HG02610 (cell line): ENCODE results near the gene CCDC88C.
"Not testable (repeated sequence)": the region's sequence is repeated elsewhere in the genome, so short reads cannot be mapped to it uniquely, and the experiment has no call there.

Source experiments
- ATAC-seq: cut with Tn5 transposase; IDR thresholded peaks from one replicate; pipeline ENCODE4 v1.9.1; 2021; ENCODE audit warnings: mild to moderate bottlenecking, moderate library complexity; ENCODE audit not compliant: unreplicated experiment

Gene CCDC88C

GRCh38 chr14:91274796-91275195 is 142.8 kb downstream of the CCDC88C start:
- no peak for ATAC-seq

- no peak for ATAC-seq
Measured at GRCh38 chr14:91273885-91274273, 143.7 kb downstream of the CCDC88C start.

GRCh38 chr14:91273273-91273884 is 144.2 kb downstream of the CCDC88C start:
- ATAC-seq: no peak

GRCh38 chr14:91272341-91273272 is 145.0 kb downstream of the CCDC88C start:
- no peak for ATAC-seq

- no peak for ATAC-seq
Measured at GRCh38 chr14:91271639-91272038, 146.0 kb downstream of the CCDC88C start.

DNA sequence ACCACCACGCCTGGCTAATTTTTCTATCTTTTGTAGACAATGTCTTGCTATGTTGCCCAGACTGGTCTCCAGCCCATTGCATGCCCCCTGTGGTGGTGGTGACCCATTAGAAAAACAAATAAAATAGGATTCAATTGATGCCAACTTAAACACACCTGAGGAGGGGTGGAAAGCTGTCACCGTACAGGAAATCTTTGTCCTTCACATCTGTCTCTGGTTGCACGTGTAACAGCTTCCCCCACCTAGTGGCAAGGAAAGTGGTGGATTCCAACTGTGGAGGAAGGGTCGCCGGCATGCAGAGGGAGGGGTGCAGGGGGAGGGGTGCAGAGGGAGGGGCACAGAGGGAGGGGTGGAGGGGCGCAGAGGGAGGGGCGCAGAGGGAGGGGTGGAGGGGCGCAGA is 147.0 kb downstream of the CCDC88C start:
- ATAC-seq: no peak

DNA sequence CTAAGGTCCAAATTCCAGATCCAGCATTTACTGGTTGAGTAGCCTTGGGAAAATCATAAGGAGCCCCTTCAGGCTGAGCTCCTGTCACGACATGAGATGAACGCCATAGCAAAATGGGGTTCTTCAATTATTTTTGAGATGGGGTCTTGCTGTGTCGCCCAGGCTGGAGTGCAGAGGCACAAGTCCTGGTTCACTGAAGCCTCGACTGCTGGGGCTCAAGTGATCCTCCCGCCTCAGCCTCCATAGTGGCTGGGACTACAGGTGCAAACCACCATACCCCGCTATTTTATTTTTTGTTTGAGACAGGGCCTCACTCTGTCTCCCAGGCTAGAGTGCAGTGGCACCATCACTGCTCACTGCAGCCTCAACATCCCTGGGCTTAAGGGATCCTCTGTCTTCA is 147.4 kb downstream of the CCDC88C start:
- ATAC-seq: no peak

- no peak for ATAC-seq
Measured at GRCh38 chr14:91269076-91269991, 148.3 kb downstream of the CCDC88C start.

DNA sequence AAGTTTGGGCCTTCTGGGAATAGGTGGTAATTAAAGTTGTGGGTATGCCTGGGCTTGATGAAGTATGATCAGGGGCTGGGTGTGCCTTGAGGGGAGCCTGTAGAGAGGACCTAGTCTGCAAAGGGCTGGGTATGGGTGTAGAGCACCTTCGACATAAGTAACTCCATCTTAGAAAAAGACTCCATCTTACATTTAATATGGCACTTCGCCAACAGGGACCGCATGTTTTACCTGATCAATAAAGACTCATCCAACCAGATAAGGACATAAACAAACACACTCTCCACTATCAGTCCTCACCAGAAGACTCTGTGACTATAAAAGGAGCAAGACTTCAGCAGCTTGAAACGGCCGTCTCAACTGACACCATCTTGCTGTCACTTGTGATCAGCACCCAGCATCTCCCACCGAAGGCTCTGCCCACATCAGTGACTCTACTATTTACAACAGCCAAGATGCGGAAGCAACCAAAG is 149.6 kb downstream of the CCDC88C start:
- ATAC-seq: no peak

- ATAC-seq: not testable (repeated sequence)
Measured at GRCh38 chr14:91266276-91266675, 151.3 kb downstream of the CCDC88C start.

- no peak for ATAC-seq
Measured at GRCh38 chr14:91265404-91265803, 152.2 kb downstream of the CCDC88C start.

DNA sequence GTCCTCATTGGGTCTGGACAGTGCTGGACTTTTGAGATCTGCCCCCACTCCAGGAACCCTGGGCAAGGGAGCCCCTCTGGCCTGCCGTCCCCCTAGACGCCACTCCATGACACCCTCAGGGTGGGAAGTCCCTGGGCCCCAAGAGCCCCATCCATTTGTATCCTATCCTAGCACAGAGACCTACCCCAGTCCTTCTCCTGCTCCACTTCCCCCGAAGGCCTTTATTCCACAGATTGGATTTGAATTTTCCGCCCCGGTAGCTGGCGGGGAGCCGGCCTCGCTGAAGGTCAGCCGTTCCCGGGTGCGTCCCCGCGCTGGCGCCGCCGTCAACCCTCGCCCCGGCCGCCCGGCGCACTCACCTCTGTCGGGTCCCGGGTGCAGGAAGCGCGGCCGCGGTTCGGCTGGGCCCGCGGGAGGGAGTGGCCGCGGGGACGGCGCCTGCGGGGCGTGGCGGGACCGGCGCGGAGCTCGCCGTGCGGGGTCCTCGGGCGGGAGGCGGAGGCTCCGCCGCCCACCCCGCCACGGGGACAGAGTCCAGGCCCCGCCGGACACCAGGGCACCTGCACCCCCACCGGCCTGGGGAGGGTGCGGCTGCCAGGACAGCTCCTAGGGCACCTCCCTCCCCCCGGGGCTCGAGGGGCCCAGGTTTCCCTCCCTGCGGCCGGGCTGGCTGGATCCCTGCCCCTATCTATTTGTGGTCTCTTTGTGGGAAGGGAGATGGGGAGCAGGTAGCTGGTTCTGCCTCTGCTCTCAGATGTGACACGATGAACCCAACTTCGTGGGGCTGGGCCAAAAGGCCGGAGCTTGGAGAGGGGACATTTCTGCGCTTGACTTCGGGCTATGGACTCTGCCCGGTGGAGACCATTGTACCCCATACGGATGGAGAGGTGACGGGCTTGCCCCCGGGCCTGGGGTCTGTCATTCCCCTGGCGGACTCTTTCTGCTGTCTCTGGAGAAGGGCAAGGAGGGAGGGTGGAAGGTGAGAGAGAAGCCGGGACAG is 153.2 kb downstream of the CCDC88C start:
- ATAC-seq: no peak

GRCh38 chr14:91263329-91263728 is 154.3 kb downstream of the CCDC88C start:
- no peak for ATAC-seq

DNA sequence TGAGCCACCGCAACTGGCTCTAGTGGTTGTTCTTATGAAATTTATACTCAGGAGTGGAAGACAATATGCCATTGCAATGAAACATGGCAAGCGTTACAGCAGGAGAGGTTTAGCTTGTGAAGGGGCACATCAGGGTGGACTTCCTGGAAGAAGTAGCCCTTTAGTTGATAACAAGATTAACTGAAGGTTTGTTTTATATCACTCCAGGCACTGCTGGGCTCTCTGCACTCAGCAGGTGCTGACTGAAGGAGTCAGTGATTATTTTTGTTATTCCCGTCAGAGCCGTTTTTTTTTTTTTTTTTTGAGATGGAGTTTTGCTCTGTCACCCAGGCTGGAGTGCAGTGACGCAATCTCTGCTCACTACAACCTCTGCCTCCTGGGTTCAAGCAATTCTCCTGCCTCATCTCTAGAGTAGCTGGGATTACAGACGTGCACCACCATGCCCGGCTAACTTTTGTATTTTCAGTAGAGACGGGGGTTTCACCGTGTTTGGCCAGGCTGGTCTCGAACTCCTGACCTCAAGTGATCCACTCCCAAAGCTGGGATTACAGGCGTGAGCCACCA is 155.6 kb downstream of the CCDC88C start:
- no peak for ATAC-seq

DNA sequence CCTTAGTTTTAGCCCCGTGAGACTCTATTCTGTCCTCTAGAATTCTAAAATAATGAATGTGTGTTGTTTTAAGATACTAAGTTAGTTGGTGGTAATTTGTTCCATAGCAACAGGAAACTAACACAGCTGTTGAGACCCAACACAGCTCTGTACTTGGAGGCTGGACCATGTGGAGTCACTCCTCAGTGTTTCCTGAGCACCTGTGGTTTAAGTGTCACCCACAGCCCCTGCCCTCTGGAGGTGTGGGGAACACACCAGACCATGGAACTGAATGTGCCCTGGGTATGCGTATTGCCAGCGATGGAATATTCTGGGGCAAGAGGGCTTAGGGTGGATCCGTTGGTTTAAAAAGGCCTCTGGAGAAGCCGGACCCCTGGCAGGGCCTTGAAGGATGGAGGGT is 156.5 kb downstream of the CCDC88C start:
- no peak for ATAC-seq

DNA sequence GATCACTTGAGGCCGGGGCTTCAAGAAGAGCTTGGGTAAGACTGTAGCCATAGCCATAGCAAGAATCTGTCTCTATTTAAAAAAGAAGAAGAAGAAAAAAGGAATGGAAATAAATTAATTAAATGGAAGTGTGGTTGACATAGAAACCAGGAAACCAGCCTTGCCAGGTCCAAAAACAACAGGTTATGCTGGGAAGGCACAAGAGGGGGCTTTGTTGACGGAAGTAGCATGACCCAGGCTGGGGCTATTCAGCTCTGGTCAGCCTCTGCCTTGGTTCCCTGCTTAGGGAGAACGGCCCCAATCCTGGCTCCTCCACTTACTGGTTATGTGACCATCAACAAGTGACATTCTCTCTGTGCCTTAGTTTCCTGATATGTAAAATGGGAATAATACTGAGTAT is 158.7 kb downstream of the CCDC88C start:
- ATAC-seq: no peak

- no peak for ATAC-seq
Measured at GRCh38 chr14:91258011-91258618, 159.5 kb downstream of the CCDC88C start.

- no peak for ATAC-seq
Measured at GRCh38 chr14:91257328-91258010, 160.2 kb downstream of the CCDC88C start.

GRCh38 chr14:91256661-91257060 is 161.0 kb downstream of the CCDC88C start:
- ATAC-seq: no peak
